Choroid plexus epithelial cell (primary cell): ENCODE results near the gene CUL4A.

Source experiments
- DNase-seq: peaks from one replicate; pipeline ENCODE4 v3.0.0-alpha.2; 2010; ENCODE audit warnings: low read depth
- H3K4me3 ChIP-seq: 2 replicates; pipeline ENCODE4 v1.5.1; 2011; ENCODE audit warnings: low read depth, mild to moderate bottlenecking, control low read depth, low read length, moderate library complexity
- TF ChIP-seq, protein P1 (sequence below): conservative IDR thresholded peaks from 2 replicates; pipeline ENCODE4 v1.5.1; 2011; ENCODE audit warnings: low read depth, mild to moderate bottlenecking, control low read depth, inconsistent platforms, low read length, moderate library complexity

The CUL4A gene

DNA sequence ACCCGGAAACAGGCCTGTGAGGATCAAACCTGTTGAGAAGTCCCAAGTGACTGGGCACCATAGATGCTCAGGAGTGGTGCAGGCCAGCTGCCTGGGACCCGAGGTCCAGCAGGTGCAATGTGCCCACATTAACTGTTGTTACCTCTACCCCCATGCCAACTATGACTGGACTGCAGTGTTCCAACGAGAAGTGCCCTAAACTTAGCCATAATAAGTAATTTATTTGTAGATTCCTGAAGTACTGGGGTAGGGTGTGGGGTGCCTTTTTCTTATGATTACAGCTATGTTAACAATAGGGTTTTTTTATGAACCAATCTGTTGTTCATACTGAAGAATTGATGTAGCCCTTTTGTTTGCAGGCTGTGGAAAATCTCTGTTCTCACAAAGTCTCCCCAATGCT lies 9.2 kb downstream of the CUL4A start:
- no peak for DNase-seq
- TF ChIP-seq, protein P1, sequence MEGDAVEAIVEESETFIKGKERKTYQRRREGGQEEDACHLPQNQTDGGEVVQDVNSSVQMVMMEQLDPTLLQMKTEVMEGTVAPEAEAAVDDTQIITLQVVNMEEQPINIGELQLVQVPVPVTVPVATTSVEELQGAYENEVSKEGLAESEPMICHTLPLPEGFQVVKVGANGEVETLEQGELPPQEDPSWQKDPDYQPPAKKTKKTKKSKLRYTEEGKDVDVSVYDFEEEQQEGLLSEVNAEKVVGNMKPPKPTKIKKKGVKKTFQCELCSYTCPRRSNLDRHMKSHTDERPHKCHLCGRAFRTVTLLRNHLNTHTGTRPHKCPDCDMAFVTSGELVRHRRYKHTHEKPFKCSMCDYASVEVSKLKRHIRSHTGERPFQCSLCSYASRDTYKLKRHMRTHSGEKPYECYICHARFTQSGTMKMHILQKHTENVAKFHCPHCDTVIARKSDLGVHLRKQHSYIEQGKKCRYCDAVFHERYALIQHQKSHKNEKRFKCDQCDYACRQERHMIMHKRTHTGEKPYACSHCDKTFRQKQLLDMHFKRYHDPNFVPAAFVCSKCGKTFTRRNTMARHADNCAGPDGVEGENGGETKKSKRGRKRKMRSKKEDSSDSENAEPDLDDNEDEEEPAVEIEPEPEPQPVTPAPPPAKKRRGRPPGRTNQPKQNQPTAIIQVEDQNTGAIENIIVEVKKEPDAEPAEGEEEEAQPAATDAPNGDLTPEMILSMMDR = no peak
- H3K4me3 ChIP-seq = no peak overlapping the region

DNA sequence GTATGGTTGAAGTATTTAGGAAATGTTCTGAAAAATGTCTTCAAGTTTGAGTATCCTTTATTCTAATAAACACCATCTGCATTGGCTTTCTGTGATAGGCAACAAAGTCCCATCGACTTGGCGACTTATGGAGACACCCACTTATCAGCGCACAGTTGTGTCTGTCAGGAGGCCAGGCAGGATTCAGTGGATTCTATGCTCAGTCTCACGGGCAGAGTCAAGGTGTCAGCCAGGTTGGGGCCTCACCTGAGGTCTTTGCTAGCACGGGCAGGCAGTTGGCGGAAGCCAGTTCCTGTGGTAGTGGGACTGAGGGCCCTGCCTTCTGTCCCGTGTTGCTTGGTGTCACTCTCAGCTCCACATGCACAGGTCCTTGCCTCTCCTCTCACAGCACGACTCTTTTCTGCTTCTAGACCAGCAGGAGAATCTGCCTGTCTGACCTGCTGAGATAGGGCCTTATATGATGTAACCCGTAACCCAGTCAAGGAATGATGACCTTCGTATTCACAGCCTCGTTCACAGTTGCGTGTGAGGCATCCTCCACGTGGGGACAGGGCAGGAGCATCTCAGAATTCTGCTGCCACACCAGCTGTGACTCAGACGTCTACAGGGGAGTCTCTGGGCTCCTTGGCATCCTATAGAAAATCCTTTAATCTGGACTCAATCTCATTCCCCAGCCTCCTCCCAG lies 10.0 kb downstream of the CUL4A start:
- no peak for DNase-seq
- TF ChIP-seq, protein P1 = no peak
- no peak overlapping the region for H3K4me3 ChIP-seq

DNA sequence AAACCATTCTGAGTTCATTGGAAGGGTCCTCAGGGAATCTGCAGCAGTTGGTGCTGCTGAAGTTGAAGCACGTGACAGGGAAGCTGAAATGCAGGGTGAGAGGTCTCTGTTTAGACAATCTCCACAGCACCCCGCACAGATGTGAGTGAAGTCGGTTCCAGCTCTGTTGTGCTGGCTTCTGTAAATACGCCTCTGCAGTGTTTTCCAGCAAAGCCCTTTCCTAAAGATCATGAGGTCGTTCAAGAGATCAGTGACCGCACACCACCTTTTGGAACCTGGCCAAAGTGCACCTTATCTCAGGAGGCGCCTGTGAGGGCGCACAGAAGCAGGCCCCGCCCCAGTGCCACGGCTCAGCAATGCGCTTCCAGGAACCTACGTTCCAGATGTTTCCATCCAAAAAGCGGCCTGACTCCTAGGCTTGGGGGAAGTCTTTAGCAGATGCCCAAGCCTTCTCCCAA lies 10.8 kb downstream of the CUL4A start:
- TF ChIP-seq, protein P1 = no peak

DNA sequence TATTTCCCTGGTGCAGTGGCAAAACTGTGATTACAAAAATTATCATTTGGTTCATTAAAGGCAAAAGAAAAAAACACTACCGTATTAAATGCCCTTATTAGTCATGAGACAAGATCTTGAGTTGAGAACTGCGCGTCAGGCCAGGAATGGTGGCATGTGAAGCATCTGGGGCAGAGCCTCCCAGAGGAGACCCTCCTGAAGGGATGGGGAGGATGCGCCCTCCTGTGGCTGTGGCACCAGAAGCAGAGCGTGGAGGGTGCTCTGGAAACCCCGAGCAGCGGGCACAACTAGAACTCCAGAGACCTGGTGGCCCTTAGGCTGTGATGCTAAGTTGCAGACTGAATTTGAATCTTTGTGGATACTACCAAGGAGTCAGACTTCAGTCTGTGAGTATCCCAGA lies 11.5 kb downstream of the CUL4A start:
- TF ChIP-seq, protein P1 = peak; percentile 61
- H3K4me3 ChIP-seq = no peak overlapping the region
- DNase-seq = peak; percentile 48

More for the DNA sequence above, 10.8 kb downstream of the CUL4A start:
- DNase-seq = peak; percentile 48
- no peak overlapping the region for H3K4me3 ChIP-seq

DNA sequence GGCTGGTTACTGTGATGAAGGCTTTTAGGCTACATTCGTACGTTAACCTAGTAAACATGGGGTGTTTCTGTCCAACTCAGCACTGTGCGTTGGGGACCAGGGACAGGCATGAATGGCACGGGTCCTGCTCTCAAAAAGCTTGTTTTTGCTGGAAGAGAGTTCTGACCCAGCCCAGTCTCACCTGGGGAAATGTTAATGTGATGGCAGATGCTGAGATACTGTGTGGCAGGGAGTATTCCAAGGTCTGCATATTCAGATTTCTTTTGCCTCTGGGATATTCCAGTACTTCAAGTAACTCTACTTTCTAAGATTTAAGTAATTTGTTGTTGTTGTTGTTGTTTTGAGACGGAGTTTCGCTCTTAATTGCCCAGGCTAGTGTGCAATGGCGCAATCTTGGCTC lies 13.7 kb downstream of the CUL4A start:
- no peak for DNase-seq

DNA sequence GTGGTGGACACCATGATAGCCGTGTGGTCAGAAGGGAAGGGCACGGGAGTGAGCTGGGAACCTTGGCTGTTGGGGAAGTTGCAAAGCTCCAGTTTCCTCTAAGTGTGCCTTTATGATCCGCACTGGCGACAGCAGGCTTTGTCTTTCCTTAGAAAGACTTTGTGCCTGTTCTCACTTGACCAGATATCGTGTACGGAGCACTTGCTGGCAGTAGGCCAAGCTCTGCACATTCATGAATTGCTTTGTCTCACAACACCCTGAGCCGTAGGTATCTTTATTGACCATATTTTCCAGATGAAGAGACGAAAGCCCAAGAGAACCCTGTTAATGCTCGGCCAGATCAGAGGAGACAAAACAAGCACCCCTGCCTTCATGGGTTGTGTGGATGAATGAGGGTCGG lies 15.1 kb downstream of the CUL4A start:
- DNase-seq = no peak
- no peak overlapping the region for H3K4me3 ChIP-seq
- TF ChIP-seq, protein P1 = no peak

More for the DNA sequence above, 13.7 kb downstream of the CUL4A start:
- no peak overlapping the region for H3K4me3 ChIP-seq
- TF ChIP-seq, protein P1 = no peak

DNA sequence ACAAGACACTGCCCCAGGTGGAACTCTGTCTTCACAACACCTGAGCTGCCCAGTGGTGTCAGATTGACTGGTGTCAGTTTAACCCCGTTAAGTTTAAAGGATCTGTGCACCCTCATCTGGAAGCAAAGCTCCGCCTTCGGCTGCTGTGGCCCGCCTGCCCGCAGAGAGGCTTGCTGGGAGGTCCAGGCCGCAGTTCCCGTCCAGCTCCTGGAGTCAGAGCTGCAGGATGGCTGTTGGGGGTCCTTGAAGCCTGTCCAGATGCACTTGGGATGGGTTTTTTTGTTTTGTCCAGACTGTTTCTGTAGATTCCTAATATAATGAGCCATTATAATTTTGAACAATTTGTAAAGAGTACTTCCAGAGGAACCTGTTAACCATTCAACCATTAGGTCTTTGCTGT lies 16.1 kb downstream of the CUL4A start:
- TF ChIP-seq, protein P1 = no peak
- H3K4me3 ChIP-seq = no peak overlapping the region
- no peak for DNase-seq
